ENCODE measurements around the gene ACTA1.
"Not testable (repeated sequence)": the region's sequence is repeated elsewhere in the genome, so short reads cannot be mapped to it uniquely, and the experiment has no call there.

The ACTA1 gene

DNA sequence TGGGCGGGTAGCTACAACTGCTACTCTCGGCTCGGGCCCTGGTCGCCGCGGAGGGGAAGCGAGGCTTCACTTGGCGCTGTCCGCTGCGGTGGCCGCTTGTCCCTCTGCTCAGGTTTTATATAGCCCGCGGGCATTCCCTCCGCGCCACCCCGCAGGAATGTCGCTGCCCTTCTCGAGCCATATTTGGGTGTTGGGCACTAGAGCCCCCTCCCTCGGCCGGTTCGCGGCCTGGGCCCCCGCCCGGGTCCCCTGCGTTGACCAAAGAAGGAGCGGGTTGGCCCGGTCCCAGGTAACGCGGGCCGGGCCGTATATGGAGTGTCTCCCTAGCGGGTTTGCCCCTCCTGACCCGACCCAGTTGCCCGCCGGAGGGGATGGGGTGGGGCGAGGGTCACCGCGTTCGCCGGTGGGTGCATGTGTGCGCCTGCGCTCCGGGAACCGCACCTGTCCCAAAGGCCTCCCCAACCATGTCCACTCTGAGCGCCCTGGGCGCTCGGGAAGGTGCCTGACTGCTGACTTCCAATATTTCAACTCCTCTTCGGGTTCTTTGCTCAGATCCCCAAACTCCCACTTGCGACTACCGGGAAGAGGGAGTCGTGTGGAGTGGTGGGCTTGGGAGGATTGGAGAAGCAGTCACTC, at the start of gene ACTA1:
Gene ACTA1 (minus strand): TSS at position 90 of the 636 bp plus-strand sequence. CDS start 979 bp downstream, outside the sequence.
- DNase-seq (ENCODE audit: low read depth): no peak
- H3K4me3 ChIP-seq (ENCODE audit: low read depth, low read length): no peak within 1 kb of the TSS
- TF ChIP-seq MYC (IDR thresholded peaks at IDR 0.05; ENCODE audit: low read depth, low read length): no peak
- TF ChIP-seq, protein P1, sequence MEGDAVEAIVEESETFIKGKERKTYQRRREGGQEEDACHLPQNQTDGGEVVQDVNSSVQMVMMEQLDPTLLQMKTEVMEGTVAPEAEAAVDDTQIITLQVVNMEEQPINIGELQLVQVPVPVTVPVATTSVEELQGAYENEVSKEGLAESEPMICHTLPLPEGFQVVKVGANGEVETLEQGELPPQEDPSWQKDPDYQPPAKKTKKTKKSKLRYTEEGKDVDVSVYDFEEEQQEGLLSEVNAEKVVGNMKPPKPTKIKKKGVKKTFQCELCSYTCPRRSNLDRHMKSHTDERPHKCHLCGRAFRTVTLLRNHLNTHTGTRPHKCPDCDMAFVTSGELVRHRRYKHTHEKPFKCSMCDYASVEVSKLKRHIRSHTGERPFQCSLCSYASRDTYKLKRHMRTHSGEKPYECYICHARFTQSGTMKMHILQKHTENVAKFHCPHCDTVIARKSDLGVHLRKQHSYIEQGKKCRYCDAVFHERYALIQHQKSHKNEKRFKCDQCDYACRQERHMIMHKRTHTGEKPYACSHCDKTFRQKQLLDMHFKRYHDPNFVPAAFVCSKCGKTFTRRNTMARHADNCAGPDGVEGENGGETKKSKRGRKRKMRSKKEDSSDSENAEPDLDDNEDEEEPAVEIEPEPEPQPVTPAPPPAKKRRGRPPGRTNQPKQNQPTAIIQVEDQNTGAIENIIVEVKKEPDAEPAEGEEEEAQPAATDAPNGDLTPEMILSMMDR (IDR thresholded peaks at IDR 0.05; ENCODE audit: low read depth, low read length): no peak
- TF ChIP-seq, protein P2, sequence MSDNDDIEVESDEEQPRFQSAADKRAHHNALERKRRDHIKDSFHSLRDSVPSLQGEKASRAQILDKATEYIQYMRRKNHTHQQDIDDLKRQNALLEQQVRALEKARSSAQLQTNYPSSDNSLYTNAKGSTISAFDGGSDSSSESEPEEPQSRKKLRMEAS (IDR thresholded peaks at IDR 0.05; ENCODE audit: low read depth, low read length): no peak
- TF ChIP-seq POLR2A (IDR thresholded peaks at IDR 0.05; ENCODE audit: extremely low read depth, insufficient read length): no peak

DNA sequence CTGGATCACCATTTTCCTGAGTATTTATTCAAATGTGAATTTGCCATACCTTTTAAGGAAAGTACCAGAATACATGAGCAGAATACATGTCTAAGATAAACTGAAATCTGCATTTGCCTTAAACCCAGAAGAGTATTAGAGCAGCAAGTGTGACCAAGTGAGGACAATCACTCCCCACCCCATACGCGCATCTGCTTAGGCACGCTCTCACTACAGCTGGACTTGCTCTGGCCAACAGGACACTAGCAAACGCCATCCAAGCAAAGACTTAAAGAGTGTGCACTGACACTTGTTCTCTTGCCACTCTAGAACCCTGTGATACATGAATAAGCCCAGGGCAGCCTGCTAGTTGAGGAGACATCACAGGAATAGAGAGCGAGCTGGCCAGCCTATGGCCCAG, 48.6 kb upstream of the ACTA1 start:
- no peak for TF ChIP-seq MYC (IDR thresholded peaks at IDR 0.05; ENCODE audit: low read depth, low read length)
- no peak for TF ChIP-seq POLR2A (IDR thresholded peaks at IDR 0.05; ENCODE audit: extremely low read depth, insufficient read length)
- TF ChIP-seq, protein P2 (IDR thresholded peaks at IDR 0.05; ENCODE audit: low read depth, low read length): no peak
- TF ChIP-seq, protein P1 (IDR thresholded peaks at IDR 0.05; ENCODE audit: low read depth, low read length): no peak

DNA sequence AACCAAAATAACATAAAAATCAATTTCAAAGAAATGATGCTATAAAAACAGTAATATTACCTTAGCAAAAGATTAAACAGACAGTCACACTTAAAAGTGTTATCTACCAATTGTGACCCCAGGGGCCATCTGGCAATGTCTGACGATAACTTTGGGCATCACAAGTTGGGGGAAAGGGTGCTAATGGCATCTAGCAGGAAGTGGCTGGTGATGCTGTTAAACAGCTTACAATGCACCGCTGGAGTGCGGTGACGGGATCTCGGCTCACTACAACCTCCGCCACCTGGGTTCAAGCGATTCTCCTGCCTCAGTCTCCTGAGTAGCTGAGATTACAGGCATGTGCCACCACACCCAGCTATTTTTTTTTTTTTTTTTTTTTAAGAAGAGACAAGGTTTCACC, 46.6 kb upstream of the ACTA1 start:
- H3K4me3 ChIP-seq (ENCODE audit: low read depth, low read length): no peak overlapping the region
- no peak for DNase-seq (ENCODE audit: low read depth)
- TF ChIP-seq, protein P1 (IDR thresholded peaks at IDR 0.05; ENCODE audit: low read depth, low read length): no peak
- TF ChIP-seq, protein P2 (IDR thresholded peaks at IDR 0.05; ENCODE audit: low read depth, low read length): no peak
- TF ChIP-seq POLR2A (IDR thresholded peaks at IDR 0.05; ENCODE audit: extremely low read depth, insufficient read length): no peak
- TF ChIP-seq MYC (IDR thresholded peaks at IDR 0.05; ENCODE audit: low read depth, low read length): no peak

More for the DNA sequence above, 48.6 kb upstream of the ACTA1 start:
- DNase-seq (ENCODE audit: low read depth): no peak
- no peak overlapping the region for H3K4me3 ChIP-seq (ENCODE audit: low read depth, low read length)

DNA sequence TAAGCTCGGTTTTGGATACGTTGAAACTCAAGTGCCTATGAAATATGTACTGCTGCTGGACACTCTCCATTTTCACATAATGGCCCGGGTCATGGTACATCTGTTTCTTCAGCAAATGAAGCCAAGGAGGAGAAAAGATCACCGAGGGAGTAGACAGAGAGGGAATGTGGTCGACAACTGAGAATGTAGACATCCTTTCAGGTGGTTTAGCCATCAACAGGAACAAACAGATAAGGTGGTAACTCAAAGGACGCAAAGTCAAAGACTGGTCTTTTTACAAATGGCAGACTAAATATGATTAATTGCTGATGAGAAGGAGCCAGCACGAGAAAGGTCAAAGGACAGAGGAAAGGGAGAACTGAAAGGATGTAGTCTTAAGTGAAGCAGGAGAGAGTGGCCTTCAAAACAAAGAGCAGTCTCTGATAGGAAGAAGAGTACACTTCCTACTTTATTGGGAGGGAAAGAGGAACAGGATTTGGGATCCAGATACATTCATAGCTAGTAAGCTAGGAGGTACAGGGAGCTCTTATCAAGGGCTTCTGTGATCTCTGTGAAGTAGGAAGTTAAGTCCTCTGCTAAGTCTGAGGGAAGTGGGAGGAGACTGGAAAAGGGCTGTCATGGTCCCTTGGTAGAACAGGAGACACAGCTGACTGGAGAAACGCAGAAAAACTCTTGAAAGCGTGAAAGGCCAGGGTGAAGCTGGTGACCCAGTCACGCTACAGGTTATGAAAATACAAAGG, 45.9 kb upstream of the ACTA1 start:
- TF ChIP-seq POLR2A (IDR thresholded peaks at IDR 0.05; ENCODE audit: extremely low read depth, insufficient read length): no peak
- TF ChIP-seq, protein P1 (IDR thresholded peaks at IDR 0.05; ENCODE audit: low read depth, low read length): no peak
- no peak for TF ChIP-seq MYC (IDR thresholded peaks at IDR 0.05; ENCODE audit: low read depth, low read length)
- TF ChIP-seq, protein P2 (IDR thresholded peaks at IDR 0.05; ENCODE audit: low read depth, low read length): no peak
- H3K4me3 ChIP-seq (ENCODE audit: low read depth, low read length): no peak overlapping the region
- peak; percentile 14 for DNase-seq (ENCODE audit: low read depth)

DNA sequence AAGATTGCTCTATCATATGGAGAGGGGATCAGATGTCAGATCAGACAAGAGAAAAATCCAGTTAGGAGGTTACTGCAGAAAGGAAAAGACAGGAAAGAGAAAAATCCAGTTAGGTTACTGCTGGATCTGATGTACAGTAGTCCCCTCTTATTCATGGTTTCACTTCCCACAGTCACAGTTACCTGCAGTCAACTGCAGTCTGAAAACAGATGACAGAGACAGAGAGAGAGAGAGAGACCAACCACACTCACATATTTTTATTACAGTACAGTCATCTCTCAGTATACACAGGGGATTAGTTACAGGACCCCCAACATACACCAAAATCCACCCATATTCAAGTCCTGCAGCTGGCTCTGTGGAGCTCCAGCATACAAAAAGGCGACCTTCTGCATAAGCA, 45.0 kb upstream of the ACTA1 start:
- no peak overlapping the region for H3K4me3 ChIP-seq (ENCODE audit: low read depth, low read length)
- TF ChIP-seq, protein P1 (IDR thresholded peaks at IDR 0.05; ENCODE audit: low read depth, low read length): no peak
- no peak for TF ChIP-seq MYC (IDR thresholded peaks at IDR 0.05; ENCODE audit: low read depth, low read length)
- no peak for TF ChIP-seq POLR2A (IDR thresholded peaks at IDR 0.05; ENCODE audit: extremely low read depth, insufficient read length)
- TF ChIP-seq, protein P2 (IDR thresholded peaks at IDR 0.05; ENCODE audit: low read depth, low read length): no peak
- no peak for DNase-seq (ENCODE audit: low read depth)

DNA sequence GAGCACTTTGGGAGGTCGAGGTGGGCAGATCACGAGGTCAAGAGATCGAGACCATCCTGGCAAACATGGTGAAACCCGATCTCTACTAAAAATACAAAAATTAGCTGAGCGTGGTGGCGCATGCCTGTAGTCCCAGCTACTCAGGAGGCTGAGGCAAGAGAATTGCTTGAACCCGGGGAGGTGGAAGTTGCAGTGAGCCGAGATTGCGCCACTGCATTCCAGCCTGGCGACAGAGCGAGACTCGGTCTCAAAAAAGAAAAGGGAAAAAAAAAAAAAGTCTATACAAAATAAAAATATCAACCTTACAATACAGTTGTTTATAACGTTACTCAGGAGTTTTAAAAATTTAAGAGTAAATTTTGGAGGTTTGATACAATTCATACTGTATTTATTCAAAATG, 42.0 kb upstream of the ACTA1 start:
- not testable (repeated sequence) for H3K4me3 ChIP-seq (ENCODE audit: low read depth, low read length); DNase-seq (ENCODE audit: low read depth)
